ENCODE data around the gene DENND1A.

DNA sequence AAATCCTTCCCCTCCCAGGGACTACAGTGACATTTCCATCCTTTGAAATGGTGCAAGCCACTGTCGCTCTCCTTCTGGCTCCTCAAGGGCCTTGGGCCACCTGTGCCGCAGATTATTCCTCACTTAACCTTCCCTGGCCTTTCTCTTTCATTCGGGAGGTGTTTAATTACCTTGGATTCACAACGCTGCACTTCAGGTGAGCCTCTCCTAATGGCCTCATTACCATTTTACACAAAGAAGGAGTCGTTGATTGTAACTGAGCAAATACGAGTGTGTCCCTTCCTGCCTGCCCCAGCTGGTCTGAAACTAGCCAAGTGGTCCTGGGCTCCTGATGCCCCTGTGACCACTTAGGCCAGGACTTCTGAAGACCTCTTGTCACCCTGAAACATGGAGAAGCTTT is 368.9 kb downstream of the DENND1A start:
- TF ChIP-seq, protein P1, sequence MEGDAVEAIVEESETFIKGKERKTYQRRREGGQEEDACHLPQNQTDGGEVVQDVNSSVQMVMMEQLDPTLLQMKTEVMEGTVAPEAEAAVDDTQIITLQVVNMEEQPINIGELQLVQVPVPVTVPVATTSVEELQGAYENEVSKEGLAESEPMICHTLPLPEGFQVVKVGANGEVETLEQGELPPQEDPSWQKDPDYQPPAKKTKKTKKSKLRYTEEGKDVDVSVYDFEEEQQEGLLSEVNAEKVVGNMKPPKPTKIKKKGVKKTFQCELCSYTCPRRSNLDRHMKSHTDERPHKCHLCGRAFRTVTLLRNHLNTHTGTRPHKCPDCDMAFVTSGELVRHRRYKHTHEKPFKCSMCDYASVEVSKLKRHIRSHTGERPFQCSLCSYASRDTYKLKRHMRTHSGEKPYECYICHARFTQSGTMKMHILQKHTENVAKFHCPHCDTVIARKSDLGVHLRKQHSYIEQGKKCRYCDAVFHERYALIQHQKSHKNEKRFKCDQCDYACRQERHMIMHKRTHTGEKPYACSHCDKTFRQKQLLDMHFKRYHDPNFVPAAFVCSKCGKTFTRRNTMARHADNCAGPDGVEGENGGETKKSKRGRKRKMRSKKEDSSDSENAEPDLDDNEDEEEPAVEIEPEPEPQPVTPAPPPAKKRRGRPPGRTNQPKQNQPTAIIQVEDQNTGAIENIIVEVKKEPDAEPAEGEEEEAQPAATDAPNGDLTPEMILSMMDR (IDR thresholded peaks at IDR 0.05) = no peak
- TF ChIP-seq POLR2A (IDR thresholded peaks at IDR 0.05) (no peak), POLR2AphosphoS5 (IDR thresholded peaks at IDR 0.05) (no peak)
